Neural cell (in vitro differentiated cells): Measurements from ENCODE around the gene TEKT5. TPM values are rescaled to one million over a fixed set of nuclear protein-coding genes. Genes with fewer than 3 reads are reported as not detected.

Experiments used
- H2AFZ ChIP-seq: fragments of 200-600, 300-800 bp; sonication (generic), shearing (Covaris generic); 2 replicates; pipeline ENCODE4 v1.6.0; 2014; ENCODE audit warnings: low read depth, mild to moderate bottlenecking, antibody characterized with exemption, low read length, moderate library complexity
- H3F3A ChIP-seq: fragments of 200-600 bp; shearing (Covaris generic); 2 replicates; pipeline ENCODE4 v1.6.1; 2016; ENCODE audit warnings: mild to moderate bottlenecking, moderate library complexity, mixed read lengths, antibody characterized with exemption, low read length; ENCODE audit not compliant: insufficient read depth, poor library complexity, severe bottlenecking
- H3K27ac ChIP-seq: fragments of 200-600, 300-800 bp; sonication (generic), shearing (Covaris generic); 2 replicates; pipeline ENCODE4 v1.5.1; 2014; ENCODE audit warnings: mild to moderate bottlenecking, low read length, moderate library complexity
- H3K27me3 ChIP-seq: fragments of 300-800, 200-600 bp; sonication (generic), shearing (Covaris generic); 2 replicates; pipeline ENCODE4 v1.6.0; 2014; ENCODE audit warnings: mild to moderate bottlenecking, low read depth, low read length, moderate library complexity; ENCODE audit not compliant: insufficient read depth
- H3K36me3 ChIP-seq: fragments of 300-800, 200-600 bp; sonication (generic), shearing (Covaris generic); 2 replicates; pipeline ENCODE4 v1.5.1; 2014; ENCODE audit warnings: mild to moderate bottlenecking, antibody characterized with exemption, low read length, moderate library complexity; ENCODE audit not compliant: insufficient read depth
- H3K4me2 ChIP-seq: fragments of 300-800, 200-600 bp; sonication (generic), shearing (Covaris generic); 2 replicates; pipeline ENCODE4 v1.6.0; 2014; ENCODE audit warnings: mild to moderate bottlenecking, low read length
- H3K4me3 ChIP-seq: fragments of 300-800, 200-600 bp; sonication (generic), shearing (Covaris generic); 2 replicates; pipeline ENCODE4 v1.5.1; 2014; ENCODE audit warnings: mild to moderate bottlenecking, low read length, moderate library complexity
- H3K79me2 ChIP-seq: fragments of 200-600 bp; shearing (Covaris generic); replicated peaks from 2 replicates; pipeline ENCODE4 v1.6.0; 2014; ENCODE audit warnings: mild to moderate bottlenecking, low read length, moderate library complexity; ENCODE audit not compliant: insufficient read depth
- H3K9ac ChIP-seq: fragments of 300-800, 200-600 bp; sonication (generic), shearing (Covaris generic); 2 replicates; pipeline ENCODE4 v1.6.1; 2016; ENCODE audit warnings: mild to moderate bottlenecking, low read length, mixed read lengths
- H3K9me2 ChIP-seq: fragments of 200-600 bp; shearing (Covaris generic); 2 replicates; pipeline ENCODE4 v1.6.1; 2016; ENCODE audit warnings: mild to moderate bottlenecking, low read length, mixed read lengths; ENCODE audit not compliant: insufficient read depth
- H3K9me3 ChIP-seq: fragments of 200-600, 300-800 bp; sonication (generic), shearing (Covaris generic); 2 replicates; pipeline ENCODE4 v1.6.1; 2016; ENCODE audit warnings: mild to moderate bottlenecking, mixed run types, low read length, moderate library complexity, mixed read lengths
- H4K20me1 ChIP-seq: fragments of 200-600 bp; shearing (Covaris generic); 2 replicates; pipeline ENCODE4 v1.6.1; 2016; ENCODE audit warnings: mild to moderate bottlenecking, mixed run types; ENCODE audit not compliant: insufficient read depth
- CTCF ChIP-seq: fragments of 450-650 bp; IDR thresholded peaks from 2 replicates; pipeline ENCODE4 v1.5.1; 2014; ENCODE audit warnings: antibody characterized with exemption, mild to moderate bottlenecking, moderate library complexity; ENCODE audit not compliant: poor library complexity, severe bottlenecking
- EZH2 ChIP-seq: fragments of 200-600, 300-800 bp; shearing (Covaris generic), sonication (generic); IDR thresholded peaks from 2 replicates; pipeline ENCODE4 v1.6.1; 2014; ENCODE audit warnings: antibody characterized with exemption, low read length, borderline replicate concordance, mild to moderate bottlenecking; ENCODE audit not compliant: insufficient read depth, poor library complexity, severe bottlenecking
- MXI1 ChIP-seq: fragments of 450-650 bp; conservative IDR thresholded peaks from 2 replicates; pipeline ENCODE4 v1.6.1; 2014; ENCODE audit warnings: antibody characterized with exemption, mild to moderate bottlenecking; ENCODE audit not compliant: poor library complexity, severe bottlenecking
- RAD21 ChIP-seq: fragments of 450-650 bp; conservative IDR thresholded peaks from 2 replicates; pipeline ENCODE4 v1.6.1; 2014; ENCODE audit warnings: antibody characterized with exemption, mild to moderate bottlenecking, moderate library complexity
- REST ChIP-seq: IDR thresholded peaks from 2 replicates; pipeline ENCODE4 v1.6.1; 2012; ENCODE audit warnings: borderline replicate concordance
- SMC3 ChIP-seq: fragments of 450-650 bp; conservative IDR thresholded peaks from 2 replicates; pipeline ENCODE4 v1.6.1; 2014; ENCODE audit warnings: antibody characterized with exemption, mild to moderate bottlenecking, moderate library complexity; ENCODE audit not compliant: poor library complexity
- TAF1 ChIP-seq: IDR thresholded peaks from 2 replicates; pipeline ENCODE4 v1.6.1; 2012; ENCODE audit warnings: low read depth
- polyA plus RNA-seq: library from polyadenylated mRNA; depleted of rRNA; stranded (reverse); fragments of >200 nt; gene quantifications from 2 replicates; pipeline ENCODE4 v1.2.3, GENCODE V29; 2014

TEKT5 gene
- polyA plus RNA-seq, 1 donor from 2014 or later = not detected

GRCh38 chr16:10580883-10581247 is 113.9 kb downstream of the TEKT5 start:
- Histone ChIP-seq H3K4me3 (peak overlapping the region; percentile 72), H3K79me2 (no peaks in the 10 kb centered on the region), H3F3A (no peaks in the 10 kb centered on the region), H3K27ac (no peak overlapping the region), H3K9ac (peak overlapping the region; percentile 34), H3K9me3 (no peaks in the 10 kb centered on the region), H3K9me2 (no peaks in the 10 kb centered on the region), H2AFZ (peak overlapping the region; percentile 4), H4K20me1 (no peaks in the 10 kb centered on the region), H3K4me2 (peak overlapping the region; percentile 59), H3K27me3 (peaks cover 23% of the 10 kb centered on the region), H3K36me3 (no peaks in the 10 kb centered on the region)
- TF ChIP-seq TAF1 (no peak), EZH2 (no peak), REST (no peak), SMC3 (no peak), MXI1 (no peak), RAD21 (no peak)

- Histone ChIP-seq H3K27ac (no peak within 1 kb of the TSS), H3K79me2 (no peaks in the 10 kb centered on the region), H3K36me3 (no peaks in the 10 kb centered on the region), H3K4me2 (peak within 1 kb of the TSS; percentile 59), H3K9ac (peak within 1 kb of the TSS; percentile 34), H3F3A (no peaks in the 10 kb centered on the region), H3K27me3 (peaks cover 23% of the 10 kb centered on the region), H3K4me3 (peak within 1 kb of the TSS; percentile 72), H4K20me1 (no peaks in the 10 kb centered on the region), H3K9me2 (no peaks in the 10 kb centered on the region), H2AFZ (peak within 1 kb of the TSS; percentile 4), H3K9me3 (no peaks in the 10 kb centered on the region)
- TF ChIP-seq CTCF = peak; percentile 42
- no peak for TF ChIP-seq SMC3
Measured at GRCh38 chr16:10579965-10580882, 114.5 kb downstream of the TEKT5 start, which contains the start of gene EMP2. TSS of gene EMP2 (minus strand) at chr16:10580598. CDS start at chr16:10547617, 32,981 bp downstream.
